ENCODE results near the gene RNF220.

DNA sequence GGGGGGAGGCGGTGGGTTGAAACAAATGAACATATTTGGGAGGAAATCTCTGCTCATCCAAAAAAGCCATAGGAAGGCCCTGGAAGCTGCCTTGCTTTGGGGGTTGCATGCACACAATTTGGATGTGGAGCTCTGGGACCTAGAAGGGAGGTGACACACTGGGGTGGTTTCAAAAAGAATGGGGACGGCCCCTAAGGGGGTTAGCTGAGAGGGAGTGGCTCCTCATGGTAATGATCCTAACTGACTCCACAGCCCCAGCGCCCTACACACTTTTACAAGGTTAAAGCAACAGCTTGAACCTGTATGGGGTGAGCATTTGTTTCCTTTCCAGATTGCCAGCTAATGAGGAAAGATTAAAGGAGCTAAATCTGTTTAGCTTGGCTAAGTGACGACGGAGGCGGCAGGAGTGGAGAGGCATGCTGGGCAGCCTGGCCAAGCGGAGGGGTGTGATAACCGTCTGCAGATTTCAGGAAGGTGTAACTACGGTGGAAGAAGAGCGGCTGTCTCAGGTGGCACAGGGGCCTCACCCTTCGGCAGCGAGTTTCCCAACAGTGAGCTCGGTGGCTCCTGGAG, 107.3 kb downstream of the RNF220 start:
- TF ChIP-seq, protein P1, sequence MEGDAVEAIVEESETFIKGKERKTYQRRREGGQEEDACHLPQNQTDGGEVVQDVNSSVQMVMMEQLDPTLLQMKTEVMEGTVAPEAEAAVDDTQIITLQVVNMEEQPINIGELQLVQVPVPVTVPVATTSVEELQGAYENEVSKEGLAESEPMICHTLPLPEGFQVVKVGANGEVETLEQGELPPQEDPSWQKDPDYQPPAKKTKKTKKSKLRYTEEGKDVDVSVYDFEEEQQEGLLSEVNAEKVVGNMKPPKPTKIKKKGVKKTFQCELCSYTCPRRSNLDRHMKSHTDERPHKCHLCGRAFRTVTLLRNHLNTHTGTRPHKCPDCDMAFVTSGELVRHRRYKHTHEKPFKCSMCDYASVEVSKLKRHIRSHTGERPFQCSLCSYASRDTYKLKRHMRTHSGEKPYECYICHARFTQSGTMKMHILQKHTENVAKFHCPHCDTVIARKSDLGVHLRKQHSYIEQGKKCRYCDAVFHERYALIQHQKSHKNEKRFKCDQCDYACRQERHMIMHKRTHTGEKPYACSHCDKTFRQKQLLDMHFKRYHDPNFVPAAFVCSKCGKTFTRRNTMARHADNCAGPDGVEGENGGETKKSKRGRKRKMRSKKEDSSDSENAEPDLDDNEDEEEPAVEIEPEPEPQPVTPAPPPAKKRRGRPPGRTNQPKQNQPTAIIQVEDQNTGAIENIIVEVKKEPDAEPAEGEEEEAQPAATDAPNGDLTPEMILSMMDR (conservative IDR thresholded peaks at IDR 0.05), result no peak
- TF ChIP-seq ZFX (IDR thresholded peaks at IDR 0.05), result no peak

Data from C4-2B (cell line).